Lower lobe of right lung (tissue), 2 donors: ENCODE results near the gene POMT2. TPM values are rescaled to one million over a fixed set of nuclear protein-coding genes. Genes with fewer than 3 reads are reported as not detected.
"Not testable (repeated sequence)": the region's sequence is repeated elsewhere in the genome, so short reads cannot be mapped to it uniquely, and the experiment has no call there.

Experiments used
- ATAC-seq, 2 donors: fragments of 200-7000 bp; cut with Tn5 transposase; one replicate each; pipeline ENCODE4 v1.9.1; 2020 to 2022; ENCODE audit warnings: mild to moderate bottlenecking in 2 of 2, moderate library complexity in 2 of 2
- DNase-seq: peaks from one replicate; pipeline ENCODE4 v3.0.0-alpha.2; 2020
- H3K27ac ChIP-seq: fragments of 200-600 bp; one replicate; pipeline ENCODE4 v1.8.0; 2022
- H3K27me3 ChIP-seq: fragments of 200-600 bp; one replicate; pipeline ENCODE4 v1.8.0; 2022; ENCODE audit warnings: low read depth
- H3K36me3 ChIP-seq: fragments of 200-600 bp; one replicate; pipeline ENCODE4 v1.8.0; 2022; ENCODE audit warnings: mild to moderate bottlenecking
- H3K4me1 ChIP-seq: fragments of 200-600 bp; one replicate; pipeline ENCODE4 v1.8.0; 2022
- H3K4me3 ChIP-seq: fragments of 200-600 bp; one replicate; pipeline ENCODE4 v1.8.0; 2022; ENCODE audit warnings: mild to moderate bottlenecking
- H3K9me3 ChIP-seq: fragments of 200-600 bp; one replicate; pipeline ENCODE4 v1.8.0; 2022
- CTCF ChIP-seq: fragments of 200-600 bp; IDR thresholded peaks from one replicate; pipeline ENCODE4 v1.8.0; 2022; ENCODE audit warnings: antibody characterized with exemption, mild to moderate bottlenecking
- intact Hi-C: fragments of 100-400 bp; cut with DNase I; formaldehyde crosslinking; loops from one replicate; pipeline ENCODE4 v1.11.0; 2022
- total RNA-seq: library from RNA; stranded (reverse); fragmentation: NEBNext Ultra II Directional; extraction: Animal tissue kit (Norgen Biotek cat#: 25700); gene quantifications from one replicate; pipeline ENCODE4 v1.2.1, GENCODE V29; 2021
- donor health status: DM: no; HTN: yes; CAD: no; lungs with severe emphysema.

Gene POMT2
- total RNA-seq, 1 donor from 2014 or later, result 23.5 TPM

DNA sequence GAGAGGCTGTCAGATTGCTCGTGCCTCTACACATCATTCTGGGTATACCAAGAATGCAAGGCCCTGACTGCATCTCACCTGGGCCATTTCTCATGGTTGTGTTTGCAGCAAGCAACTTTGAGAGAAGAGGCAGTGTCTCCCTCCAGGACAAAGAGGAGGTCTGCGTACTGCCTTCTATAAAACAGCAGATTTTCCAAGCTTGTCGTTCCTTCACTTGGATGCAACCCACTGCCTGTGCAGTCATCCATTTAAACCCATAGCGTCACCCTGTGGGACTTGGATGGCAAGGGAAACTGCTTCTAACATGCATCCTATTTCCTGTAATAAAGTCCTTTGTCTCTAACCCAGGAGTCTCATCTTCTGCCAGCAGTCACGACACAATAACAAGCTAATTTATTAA, 1.3 kb downstream of the POMT2 start:
- DNase-seq, result no peak
- Histone ChIP-seq H3K36me3 (no peaks in the 10 kb centered on the region), H3K9me3 (no peaks in the 10 kb centered on the region), H3K27me3 (no peaks in the 10 kb centered on the region), H3K4me3 (no peak overlapping the region), H3K4me1 (peaks cover 28% of the 10 kb centered on the region), H3K27ac (peak overlapping the region; percentile 98)
- TF ChIP-seq CTCF, result no peak
- intact Hi-C loops, result no loop called here
- ATAC-seq, result no peak

DNA sequence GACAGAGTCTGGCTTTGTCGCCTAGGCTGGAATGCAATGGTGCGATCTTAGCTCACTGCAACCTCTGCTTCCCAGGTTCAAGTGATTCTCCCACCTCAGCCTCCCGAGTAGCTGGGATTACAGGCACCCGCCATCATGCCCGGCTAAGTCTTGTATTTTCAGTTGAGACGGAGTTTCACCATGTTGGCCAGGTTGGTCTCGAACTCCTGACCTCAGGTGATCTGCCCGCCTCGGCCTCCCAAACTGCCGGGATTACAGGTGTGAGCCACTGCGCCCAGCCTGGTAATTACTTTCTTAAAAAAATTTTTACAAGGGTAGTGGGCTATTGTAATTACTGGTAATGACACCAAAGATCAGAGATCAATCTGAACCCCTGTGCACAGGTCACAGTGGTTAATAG, 1.9 kb downstream of the POMT2 start:
- ATAC-seq, intact Hi-C loops: not testable (repeated sequence)

GRCh38 chr14:77318006-77318553, 2.6 kb downstream of the POMT2 start:
- ATAC-seq, result no peak
- Histone ChIP-seq H3K4me3 (no peak overlapping the region), H3K27ac (no peak overlapping the region), H3K4me1 (peaks cover 28% of the 10 kb centered on the region), H3K9me3 (no peaks in the 10 kb centered on the region), H3K27me3 (no peaks in the 10 kb centered on the region), H3K36me3 (no peaks in the 10 kb centered on the region)
- intact Hi-C loops, result no loop called here
- DNase-seq, result no peak
- no peak for TF ChIP-seq CTCF

More for the DNA sequence above, 1.9 kb downstream of the POMT2 start:
- H3K9me3 ChIP-seq, H3K4me3 ChIP-seq, H3K27ac ChIP-seq, DNase-seq, H3K36me3 ChIP-seq, H3K27me3 ChIP-seq: not testable (repeated sequence)
- H3K4me1 ChIP-seq, result peaks cover 28% of the 10 kb centered on the region

GRCh38 chr14:77316872-77317301, 3.8 kb downstream of the POMT2 start:
- intact Hi-C loops, result no loop called here
- Histone ChIP-seq H3K9me3 (no peaks in the 10 kb centered on the region), H3K27me3 (no peaks in the 10 kb centered on the region), H3K27ac (no peak overlapping the region), H3K36me3 (no peaks in the 10 kb centered on the region), H3K4me3 (no peak overlapping the region), H3K4me1 (peaks cover 20% of the 10 kb centered on the region)
- no peak for ATAC-seq
- TF ChIP-seq CTCF, result no peak
- no peak for DNase-seq

DNA sequence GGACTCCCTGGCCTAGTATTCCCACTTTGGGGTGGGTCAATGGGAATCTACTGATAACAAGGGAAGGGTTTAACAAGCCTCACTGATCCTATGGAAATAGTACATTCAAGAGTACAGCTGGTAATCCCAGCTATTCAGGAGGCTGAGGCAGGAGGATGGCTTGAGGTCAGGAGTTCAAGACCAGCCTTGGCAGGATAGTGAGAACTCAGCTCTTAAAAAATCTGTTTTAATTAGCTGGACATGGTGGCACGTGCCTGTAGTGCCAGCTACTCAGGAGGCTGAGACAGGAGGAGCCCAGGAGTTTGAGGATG, 4.5 kb downstream of the POMT2 start:
- no peak overlapping the region for H3K27ac ChIP-seq
- no peaks in the 10 kb centered on the region for H3K27me3 ChIP-seq
- intact Hi-C loops, result no loop called here
- H3K36me3 ChIP-seq, result no peaks in the 10 kb centered on the region
- TF ChIP-seq CTCF, result no peak
- H3K9me3 ChIP-seq, result no peaks in the 10 kb centered on the region
- H3K4me3 ChIP-seq, result no peak overlapping the region
- ATAC-seq (no peak), DNase-seq (no peak)
- peaks cover 20% of the 10 kb centered on the region for H3K4me1 ChIP-seq

- Histone ChIP-seq H3K4me3 (no peak overlapping the region), H3K27me3 (no peaks in the 10 kb centered on the region), H3K36me3 (no peaks in the 10 kb centered on the region), H3K27ac (peak overlapping the region; percentile 6), H3K9me3 (no peaks in the 10 kb centered on the region), H3K4me1 (peaks cover 17% of the 10 kb centered on the region)
- intact Hi-C loops, result no loop called here
- ATAC-seq, result peak in 1 of 2 donors; percentile 7
- no peak for DNase-seq
- no peak for TF ChIP-seq CTCF
Measured at GRCh38 chr14:77314539-77315457, 5.9 kb downstream of the POMT2 start.
